Left lung (tissue), 10 donors: ENCODE results near the gene FBLN5. TPM values are rescaled to one million over a fixed set of nuclear protein-coding genes. Genes with fewer than 3 reads are reported as not detected.

Source experiments
- ATAC-seq: fragments of 200-7000 bp; cut with Tn5 transposase; one replicate; pipeline ENCODE4 v1.9.1; 2020; ENCODE audit warnings: moderate library complexity
- DNase-seq, 4 donors: peaks; one replicate each; pipeline ENCODE4 v3.0.0-alpha.2; 2013 to 2020
- H3K27ac ChIP-seq, 2 donors: fragments of 200-600 bp; sonication (generic) in 1 of 2; one replicate each; pipeline versions ENCODE4 v1.5.0 to v1.8.0; 2020 to 2021
- H3K27me3 ChIP-seq, 2 donors: fragments of 200-600 bp; sonication (generic) in 1 of 2; one replicate each; pipeline versions ENCODE4 v1.5.0 to v1.8.0; 2020 to 2021
- H3K36me3 ChIP-seq, 2 donors: fragments of 200-600 bp; sonication (generic) in 1 of 2; one replicate each; pipeline versions ENCODE4 v1.5.0 to v1.8.0; 2020 to 2021
- H3K4me1 ChIP-seq, 2 donors: fragments of 200-600 bp; one replicate each; pipeline ENCODE4 v1.8.0; 2021
- H3K4me3 ChIP-seq, 2 donors: fragments of 200-600 bp; sonication (generic) in 1 of 2; one replicate each; pipeline versions ENCODE4 v1.5.0 to v1.8.0; 2020 to 2021; ENCODE audit warnings: mild to moderate bottlenecking in 1 of 2
- H3K9me3 ChIP-seq, 2 donors: fragments of 200-600 bp; sonication (generic) in 1 of 2; one replicate each; pipeline versions ENCODE4 v1.5.0 to v1.8.0; 2020 to 2021
- CTCF ChIP-seq, 2 donors: fragments of 200-600 bp; sonication (generic) in 1 of 2; IDR thresholded peaks; one replicate each; pipeline versions ENCODE4 v1.5.0 to v1.8.0; 2021; ENCODE audit warnings: antibody characterized with exemption in 2 of 2
- intact Hi-C, 2 donors: fragments of 100-400 bp; cut with DNase I; formaldehyde crosslinking; loops; one replicate each; pipeline versions ENCODE4 v1.11.2 to v1.14.2; 2022
- polyA plus RNA-seq, 6 donors: library from polyadenylated mRNA; unstranded; fragments of 120-200 nt; gene quantifications; one replicate each; pipeline ENCODE4 v1.2.1, GENCODE V29; 2013; ENCODE audit not compliant: insufficient read length in 6 of 6
- total RNA-seq, 2 donors: library from RNA; stranded (reverse); fragmentation: NEBNext Ultra II Directional; extraction: Animal tissue kit (Norgen Biotek cat#: 25700); gene quantifications; one replicate each; pipeline ENCODE4 v1.2.1, GENCODE V29; 2021
- donor health status: DM: no; HTN: yes; CAD: no.
- donor health status: DM: no; HTN: no; CAD: no.

The FBLN5 gene
- total and polyA plus RNA-seq, 8 donors: 61.6 to 125 (median 87.8) TPM

DNA sequence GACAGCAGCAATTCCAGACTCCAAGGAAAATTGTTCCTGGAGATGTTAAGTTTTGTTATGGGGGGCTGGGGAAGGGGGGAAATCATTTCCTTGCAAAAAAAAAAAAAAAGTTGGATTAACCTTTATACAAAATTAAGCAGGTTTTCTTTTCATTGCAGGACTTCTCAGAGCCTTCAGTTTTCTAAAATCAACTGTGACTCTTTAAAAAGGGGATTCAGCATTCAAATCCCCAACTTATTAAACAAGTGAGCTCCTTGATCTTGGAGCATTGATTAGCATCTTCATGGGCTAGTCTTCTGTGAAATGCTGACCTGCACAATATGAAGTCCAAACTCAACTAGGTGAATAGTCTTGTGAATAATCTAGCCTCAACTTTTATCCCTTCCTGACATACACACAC is 87.3 kb downstream of the FBLN5 start:
- DNase-seq: no peak
- H3K4me1 ChIP-seq: peaks cover 0 to 12% of the 10 kb centered on the region in 2 donors
- intact Hi-C loops: no loop called here
- no peak overlapping the region for H3K4me3 ChIP-seq
- H3K36me3 ChIP-seq: no peaks in the 10 kb centered on the region
- TF ChIP-seq CTCF (IDR thresholded peaks at IDR 0.05): no peak
- H3K9me3 ChIP-seq: no peaks in the 10 kb centered on the region
- H3K27me3 ChIP-seq: no peaks in the 10 kb centered on the region
- no peak for ATAC-seq
- no peak overlapping the region for H3K27ac ChIP-seq

GRCh38 chr14:91858536-91859275 is 88.8 kb downstream of the FBLN5 start:
- DNase-seq (no peak), ATAC-seq (peak; percentile 71)
- no peak for TF ChIP-seq CTCF (IDR thresholded peaks at IDR 0.05)
- no peaks in the 10 kb centered on the region for H3K27me3 ChIP-seq
- no peaks in the 10 kb centered on the region for H3K9me3 ChIP-seq
- intact Hi-C loops: no loop called here
- H3K4me3 ChIP-seq: no peak overlapping the region
- H3K36me3 ChIP-seq: no peaks in the 10 kb centered on the region
- peaks cover 0 to 12% of the 10 kb centered on the region in 2 donors for H3K4me1 ChIP-seq
- H3K27ac ChIP-seq: no peak overlapping the region

DNA sequence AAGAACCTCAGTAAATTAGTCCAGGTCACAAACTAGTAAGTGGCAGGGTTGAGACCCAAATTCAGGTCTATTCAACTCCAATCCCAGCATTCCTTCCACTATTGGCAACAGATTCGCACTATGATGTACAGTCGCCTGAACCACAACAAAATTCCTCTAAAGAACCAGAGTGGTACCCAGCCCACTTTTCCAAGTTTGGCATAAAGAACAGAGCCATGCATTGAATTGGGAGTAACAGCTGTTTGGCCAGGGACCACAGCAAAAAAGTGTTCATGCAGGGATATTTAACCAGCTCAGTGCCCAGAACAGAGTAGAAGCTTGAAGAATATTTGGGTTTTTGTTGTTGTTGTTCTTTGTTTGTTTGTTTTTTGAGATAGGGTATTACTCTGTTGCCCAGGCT is 89.9 kb downstream of the FBLN5 start:
- TF ChIP-seq CTCF (IDR thresholded peaks at IDR 0.05): no peak
- H3K9me3 ChIP-seq: no peaks in the 10 kb centered on the region
- peaks cover 0 to 12% of the 10 kb centered on the region in 2 donors for H3K4me1 ChIP-seq
- no peak for ATAC-seq
- intact Hi-C loops: no loop called here
- no peak overlapping the region for H3K4me3 ChIP-seq
- H3K27me3 ChIP-seq: no peaks in the 10 kb centered on the region
- no peak overlapping the region for H3K27ac ChIP-seq
- H3K36me3 ChIP-seq: no peaks in the 10 kb centered on the region
- no peak for DNase-seq

DNA sequence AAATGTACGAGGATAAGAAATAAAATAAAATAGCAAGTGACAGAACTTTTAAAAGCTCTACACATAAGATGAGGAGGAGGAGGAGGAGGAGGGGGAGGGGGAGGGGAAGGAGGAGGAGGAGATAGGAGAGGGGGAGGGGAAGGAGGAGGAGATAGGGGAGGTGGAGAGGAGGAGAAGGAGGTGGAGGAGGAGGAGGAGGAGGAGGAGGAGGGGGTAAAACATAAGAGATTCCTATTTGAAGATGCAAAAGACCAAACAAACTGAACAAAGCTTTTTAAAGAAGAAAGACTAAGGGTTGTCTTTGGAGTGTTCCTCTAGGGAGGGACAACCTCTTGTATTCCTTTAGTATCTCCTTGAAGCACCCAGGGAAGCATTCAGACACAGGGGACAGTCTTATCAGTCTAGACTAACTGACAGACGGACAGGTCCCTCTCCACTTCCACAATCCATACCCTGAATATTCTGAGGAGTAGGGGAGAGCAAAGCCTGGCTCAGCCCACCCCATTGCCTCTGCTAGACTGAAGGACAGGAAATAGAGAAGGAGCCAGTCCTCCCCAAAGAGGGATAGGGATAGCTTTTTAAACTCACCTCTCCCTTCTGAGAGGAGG is 93.1 kb downstream of the FBLN5 start:
- Histone ChIP-seq H3K27me3 (no peaks in the 10 kb centered on the region), H3K36me3 (no peaks in the 10 kb centered on the region), H3K4me1 (peaks cover 0 to 12% of the 10 kb centered on the region in 2 donors), H3K27ac (no peak overlapping the region), H3K9me3 (no peaks in the 10 kb centered on the region), H3K4me3 (no peak overlapping the region)
- no peak for ATAC-seq
- DNase-seq: no peak
- TF ChIP-seq CTCF (IDR thresholded peaks at IDR 0.05): no peak
- intact Hi-C loops: no loop called here

DNA sequence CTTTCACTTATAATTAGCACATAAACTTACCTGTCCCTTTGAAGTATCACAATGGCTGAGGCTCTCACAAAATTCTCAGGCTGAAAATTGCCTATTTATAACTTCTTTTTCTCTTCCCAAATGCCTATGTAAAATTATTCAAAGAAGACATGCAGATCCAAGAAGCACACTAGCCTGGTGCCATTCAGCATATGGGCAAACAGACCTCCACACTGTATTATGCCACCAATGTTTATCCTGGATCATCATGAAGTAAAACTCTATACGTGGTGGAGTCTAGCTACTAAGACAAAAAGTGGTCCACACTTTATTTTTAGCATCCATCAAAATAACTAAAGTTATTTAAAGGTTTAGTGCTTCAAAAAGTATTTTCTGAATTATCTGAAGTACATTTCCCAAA is 95.9 kb downstream of the FBLN5 start:
- no peak overlapping the region for H3K27ac ChIP-seq
- no peaks in the 10 kb centered on the region for H3K27me3 ChIP-seq
- no peaks in the 10 kb centered on the region for H3K9me3 ChIP-seq
- ATAC-seq (no peak), DNase-seq (no peak)
- intact Hi-C loops: no loop called here
- TF ChIP-seq CTCF (IDR thresholded peaks at IDR 0.05): no peak
- no peaks in the 10 kb centered on the region for H3K36me3 ChIP-seq
- no peak overlapping the region for H3K4me3 ChIP-seq
- no peaks in the 10 kb centered on the region for H3K4me1 ChIP-seq
